DOHH2 (cell line): ENCODE results near the gene PPM1H.

Source experiments
- CTCF ChIP-seq: fragments of 200-600 bp; sonication (generic); IDR thresholded peaks from one replicate; pipeline ENCODE4 v1.5.1; 2014; ENCODE audit warnings: antibody characterized with exemption, mild to moderate bottlenecking, low read depth, low read length; ENCODE audit not compliant: poor library complexity, severe bottlenecking
- EZH2phosphoT487 ChIP-seq: fragments of 200-600 bp; sonication (generic); IDR thresholded peaks from 2 replicates; pipeline ENCODE4 v1.6.1; 2017; ENCODE audit warnings: borderline replicate concordance, mild to moderate bottlenecking, antibody characterized with exemption, low read length, moderate library complexity, mixed read lengths

- no peak for TF ChIP-seq CTCF
- no peak for TF ChIP-seq EZH2phosphoT487
These were observed 240.3 kb downstream of the PPM1H start for GRCh38 chr12:62694632-62695031.
